Keratinocyte (primary cell): ENCODE results near the gene CUL4A. TPM values are rescaled to one million over a fixed set of nuclear protein-coding genes. Genes with fewer than 3 reads are reported as not detected.
A peak's percentile ranks its signal among the peaks of the same experiment; 100 is the strongest.

Experiments used
- DNase-seq: peaks from one replicate; pipeline ENCODE4 v3.0.0-alpha.2; 2011; ENCODE audit warnings: low read depth, missing footprints, low spot score
- FAIRE-seq: peaks from 2 replicates; lab custom pipeline; 2011; peaks lifted over from hg19 to GRCh38; lab: Jason Lieb, UNC
- H2AFZ ChIP-seq: 2 replicates; pipeline ENCODE4 v1.6.0; 2012; ENCODE audit warnings: low read length, control low read depth, inconsistent platforms; ENCODE audit not compliant: control insufficient read depth
- H3K27ac ChIP-seq: 2 replicates; pipeline ENCODE4 v1.5.1; 2011; ENCODE audit warnings: low read length; ENCODE audit not compliant: control insufficient read depth, insufficient read depth
- H3K27me3 ChIP-seq: 3 replicates; pipeline ENCODE4 v1.6.0; 2011; ENCODE audit warnings: low read length; ENCODE audit not compliant: control insufficient read depth, insufficient read depth; ENCODE audit errors: extremely low read depth
- H3K36me3 ChIP-seq, 2 experiments: 2 replicates in 1 of 2; 3 replicates in 1 of 2; pipeline ENCODE4 v1.5.1; 2011; ENCODE audit warnings: low read length in 2 of 2, mild to moderate bottlenecking in 1 of 2; ENCODE audit not compliant: control insufficient read depth in 2 of 2, insufficient read depth in 2 of 2; ENCODE audit errors: extremely low read depth in 1 of 2
- H3K4me1 ChIP-seq: 3 replicates; pipeline ENCODE4 v1.5.1; 2011; ENCODE audit warnings: low read length; ENCODE audit not compliant: control insufficient read depth, insufficient read depth; ENCODE audit errors: extremely low read depth
- H3K4me2 ChIP-seq: 3 replicates; pipeline ENCODE4 v1.6.0; 2011; ENCODE audit warnings: low read depth, low read length; ENCODE audit not compliant: control insufficient read depth, insufficient read depth; ENCODE audit errors: extremely low read depth
- H3K4me3 ChIP-seq, 3 experiments: fragments of 200-600 bp in 1 of 3; sonication (generic) in 1 of 3; 2 replicates in 2 of 3; 3 replicates in 1 of 3; pipeline ENCODE4 v1.5.1; 2011 to 2016; ENCODE audit warnings: low read length in 3 of 3, mild to moderate bottlenecking in 3 of 3, control low read depth in 2 of 3, inconsistent platforms in 1 of 3, low read depth in 1 of 3, mixed read lengths in 1 of 3, mixed run types in 1 of 3, moderate library complexity in 1 of 3; ENCODE audit not compliant: control insufficient read depth in 2 of 3, insufficient read depth in 2 of 3; ENCODE audit errors: extremely low read depth in 1 of 3
- H3K79me2 ChIP-seq: 2 replicates; pipeline ENCODE4 v1.6.0; 2012; ENCODE audit warnings: low read length; ENCODE audit not compliant: control insufficient read depth, insufficient read depth
- H3K9ac ChIP-seq: 3 replicates; pipeline ENCODE4 v1.6.0; 2011; ENCODE audit warnings: low read length; ENCODE audit not compliant: control insufficient read depth, insufficient read depth; ENCODE audit errors: extremely low read depth
- H3K9me1 ChIP-seq: 3 replicates; pipeline ENCODE4 v1.6.0; 2011; ENCODE audit warnings: low read length; ENCODE audit not compliant: control insufficient read depth, insufficient read depth; ENCODE audit errors: extremely low read depth
- H3K9me3 ChIP-seq: 2 replicates; pipeline ENCODE4 v1.5.1; 2012; ENCODE audit warnings: low read depth, low read length; ENCODE audit not compliant: control insufficient read depth
- H4K20me1 ChIP-seq: 3 replicates; pipeline ENCODE4 v1.6.0; 2011; ENCODE audit warnings: low read length; ENCODE audit not compliant: control insufficient read depth, insufficient read depth; ENCODE audit errors: extremely low read depth
- EZH2 ChIP-seq: IDR thresholded peaks from one replicate; pipeline ENCODE4 v1.6.1; 2012; ENCODE audit warnings: inconsistent platforms, mild to moderate bottlenecking, low read length, moderate library complexity
- dilution Hi-C: fragments of 300-500 bp; cut with MboI; formaldehyde crosslinking; loops from one replicate; pipeline ENCODE4 v1.7.0; 2020; ENCODE audit warnings: low sequenced_read_pairs; ENCODE audit not compliant: extremely low pct_ligation_motif_present
- polyA plus RNA-seq, 5 experiments: library from polyadenylated mRNA; depleted of rRNA in 3 of 5; stranded (reverse) in 3 of 5; stranded (forward) in 1 of 5; unstranded in 1 of 5; fragments of >200 nt; gene quantifications; 1 replicate in 1 of 5; 2 replicates in 3 of 5; 3 replicates in 1 of 5; pipeline versions ENCODE4 v1.2.1 to v1.2.3, GENCODE V29; 2011 to 2012; ENCODE audit warnings: missing spikeins in 2 of 5, low read depth in 1 of 5, low replicate concordance in 1 of 5
- TF ChIP-seq, protein P1 (sequence below), 3 experiments: IDR thresholded peaks in 1 of 3; conservative IDR thresholded peaks in 1 of 3; optimal IDR thresholded peaks in 1 of 3; 2 replicates in 2 of 3; 3 replicates in 1 of 3; pipeline versions ENCODE3 to v1.5.1; 2011; ENCODE audit warnings: low read length in 3 of 3, mild to moderate bottlenecking in 3 of 3, moderate library complexity in 2 of 3, control low read depth in 1 of 3, inconsistent platforms in 1 of 3; ENCODE audit not compliant: insufficient read depth in 2 of 3; ENCODE audit errors: extremely low read depth in 1 of 3

CUL4A gene
- polyA plus RNA-seq, 1 donor (not counting 4 experiments of a cell fraction or from before 2014, with no cell fraction given), result 57.3 TPM

DNA sequence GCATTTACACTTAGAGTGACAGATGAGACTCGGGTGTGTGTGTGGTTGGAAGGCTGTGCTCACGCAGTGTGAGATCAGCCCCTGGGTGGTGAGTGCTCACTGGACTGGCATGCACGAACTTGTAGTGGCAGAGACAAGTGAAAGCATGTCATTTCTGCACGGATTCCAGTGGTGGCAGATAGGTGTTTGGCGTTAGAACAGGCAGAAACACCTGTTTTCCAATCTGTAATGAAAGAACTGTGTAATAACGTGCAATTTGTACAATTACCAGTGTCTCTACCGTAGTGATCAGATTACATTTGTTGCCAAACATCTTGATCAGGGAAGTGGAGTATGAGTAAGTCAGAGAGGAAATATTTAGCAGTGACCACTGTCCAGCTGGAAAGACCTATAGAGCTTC is 95.8 kb downstream of the CUL4A start:
- H3K27ac ChIP-seq, result peak overlapping the region; percentile 43
- H3K36me3 ChIP-seq, result peaks cover 7 to 8% of the 10 kb centered on the region in 2 experiments
- TF ChIP-seq, protein P1, sequence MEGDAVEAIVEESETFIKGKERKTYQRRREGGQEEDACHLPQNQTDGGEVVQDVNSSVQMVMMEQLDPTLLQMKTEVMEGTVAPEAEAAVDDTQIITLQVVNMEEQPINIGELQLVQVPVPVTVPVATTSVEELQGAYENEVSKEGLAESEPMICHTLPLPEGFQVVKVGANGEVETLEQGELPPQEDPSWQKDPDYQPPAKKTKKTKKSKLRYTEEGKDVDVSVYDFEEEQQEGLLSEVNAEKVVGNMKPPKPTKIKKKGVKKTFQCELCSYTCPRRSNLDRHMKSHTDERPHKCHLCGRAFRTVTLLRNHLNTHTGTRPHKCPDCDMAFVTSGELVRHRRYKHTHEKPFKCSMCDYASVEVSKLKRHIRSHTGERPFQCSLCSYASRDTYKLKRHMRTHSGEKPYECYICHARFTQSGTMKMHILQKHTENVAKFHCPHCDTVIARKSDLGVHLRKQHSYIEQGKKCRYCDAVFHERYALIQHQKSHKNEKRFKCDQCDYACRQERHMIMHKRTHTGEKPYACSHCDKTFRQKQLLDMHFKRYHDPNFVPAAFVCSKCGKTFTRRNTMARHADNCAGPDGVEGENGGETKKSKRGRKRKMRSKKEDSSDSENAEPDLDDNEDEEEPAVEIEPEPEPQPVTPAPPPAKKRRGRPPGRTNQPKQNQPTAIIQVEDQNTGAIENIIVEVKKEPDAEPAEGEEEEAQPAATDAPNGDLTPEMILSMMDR (optimal IDR thresholded peaks at IDR 0.05 in 1 of 3, IDR thresholded peaks at IDR 0.05 in 1 of 3, conservative IDR thresholded peaks at IDR 0.05 in 1 of 3; ENCODE audit: extremely low read depth in 1 of 3, insufficient read depth in 2 of 3, low read length in 3 of 3), result peak in 1 of 3 experiments; percentile 6
- no peak for TF ChIP-seq EZH2
- dilution Hi-C loops, result no loop called here
- H3K79me2 ChIP-seq, result peaks cover 88% of the 10 kb centered on the region
- H3K9ac ChIP-seq, result no peak overlapping the region
- H2AFZ ChIP-seq, result no peak overlapping the region
- H3K9me1 ChIP-seq, result peaks cover 6% of the 10 kb centered on the region
- no peaks in the 10 kb centered on the region for H3K27me3 ChIP-seq
- peak overlapping the region in 1 of 3 experiments; percentile 19 for H3K4me3 ChIP-seq
- H3K4me2 ChIP-seq, result peak overlapping the region; percentile 77
- FAIRE-seq (peak; percentile 99), DNase-seq (peak; percentile 96)
- peaks cover 26% of the 10 kb centered on the region for H4K20me1 ChIP-seq
- H3K9me3 ChIP-seq, result no peaks in the 10 kb centered on the region
- H3K4me1 ChIP-seq, result peaks cover 18% of the 10 kb centered on the region

DNA sequence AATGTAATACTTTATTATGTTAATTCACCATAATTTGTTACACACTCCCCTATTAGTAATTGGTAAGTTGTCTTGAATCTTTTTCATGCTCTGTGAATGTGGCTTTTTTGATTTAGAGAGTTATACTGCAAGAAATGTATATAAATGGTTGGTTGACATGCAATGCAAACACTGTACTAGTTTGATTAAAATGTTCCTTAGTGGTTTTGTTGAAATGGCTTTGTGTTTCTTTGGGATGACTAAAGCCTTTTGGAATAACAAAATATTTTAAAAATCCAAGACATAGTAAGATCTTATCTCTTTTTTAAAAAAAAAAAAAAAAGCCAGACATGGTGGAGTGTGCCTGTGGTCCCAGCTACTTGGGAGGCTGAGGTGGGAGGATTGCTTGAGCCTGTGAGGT is 98.1 kb downstream of the CUL4A start:
- Histone ChIP-seq H3K4me2 (no peak overlapping the region), H3K36me3 (peaks cover 13 to 20% of the 10 kb centered on the region in 2 experiments), H3K9me3 (no peaks in the 10 kb centered on the region), H3K27me3 (no peaks in the 10 kb centered on the region), H4K20me1 (peaks cover 25% of the 10 kb centered on the region), H2AFZ (no peak overlapping the region), H3K27ac (no peak overlapping the region), H3K9ac (no peak overlapping the region), H3K4me1 (peaks cover 17% of the 10 kb centered on the region), H3K79me2 (peaks cover 77% of the 10 kb centered on the region), H3K4me3 (no peak overlapping the region), H3K9me1 (peaks cover 6% of the 10 kb centered on the region)
- TF ChIP-seq EZH2, result no peak
- TF ChIP-seq, protein P1 (optimal IDR thresholded peaks at IDR 0.05 in 1 of 3, IDR thresholded peaks at IDR 0.05 in 1 of 3, conservative IDR thresholded peaks at IDR 0.05 in 1 of 3; ENCODE audit: extremely low read depth in 1 of 3, insufficient read depth in 2 of 3, low read length in 3 of 3), result no peak
- dilution Hi-C loops, result no loop called here
- DNase-seq, result no peak
- FAIRE-seq, result no peak
